HG03439 (cell line): ENCODE data around the gene PLAAT5.
"Not testable (repeated sequence)": the region's sequence is repeated elsewhere in the genome, so short reads cannot be mapped to it uniquely, and the experiment has no call there.

Experiments used
- ATAC-seq: cut with Tn5 transposase; IDR thresholded peaks from one replicate; pipeline ENCODE4 v1.9.1; 2021; ENCODE audit warnings: mild to moderate bottlenecking, moderate library complexity; ENCODE audit not compliant: unreplicated experiment

PLAAT5 gene

GRCh38 chr11:63488789-63489188 is 2.2 kb downstream of the PLAAT5 start:
- ATAC-seq: no peak

DNA sequence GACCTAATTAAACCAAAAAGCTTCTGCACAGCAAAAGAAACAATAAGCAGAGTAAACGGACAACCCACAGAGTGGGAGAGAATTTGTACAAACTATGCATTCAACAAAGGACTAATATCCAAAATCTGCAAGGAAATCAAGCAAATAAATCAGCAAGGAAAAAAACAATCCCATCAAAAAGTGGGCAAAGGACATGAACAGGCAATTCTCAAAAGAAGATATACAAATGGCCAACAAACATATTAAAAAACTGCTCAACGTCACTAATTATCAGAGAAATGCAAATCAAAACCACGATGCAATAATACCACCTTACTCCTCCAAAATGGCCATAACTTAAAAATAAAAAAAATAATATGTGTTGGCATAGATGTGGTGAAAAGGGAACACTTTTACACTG is 5.2 kb downstream of the PLAAT5 start:
- ATAC-seq: no peak

GRCh38 chr11:63480039-63480438 is 10.9 kb downstream of the PLAAT5 start:
- no peak for ATAC-seq

- no peak for ATAC-seq
These were observed 12.1 kb downstream of the PLAAT5 start for GRCh38 chr11:63478896-63479295.

DNA sequence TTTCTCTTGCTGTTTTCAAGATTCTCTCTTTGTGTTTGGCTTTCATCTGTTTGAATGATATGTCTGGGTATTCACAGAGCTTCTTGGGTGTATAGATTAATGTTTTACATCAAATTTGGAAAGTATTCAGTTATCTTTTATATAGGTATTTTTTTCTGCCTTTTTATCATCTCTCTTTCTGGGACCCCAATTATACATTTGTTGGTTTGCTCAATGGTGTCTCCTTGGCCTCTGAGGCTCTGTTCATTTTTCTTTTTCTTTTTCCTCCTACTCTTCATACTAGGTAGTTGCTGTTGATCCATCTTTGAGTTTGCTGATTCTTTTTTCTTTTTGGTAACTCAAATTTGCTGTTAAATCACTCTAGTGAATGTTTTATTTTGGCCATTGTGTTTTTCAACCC is 14.3 kb downstream of the PLAAT5 start:
- no peak for ATAC-seq

DNA sequence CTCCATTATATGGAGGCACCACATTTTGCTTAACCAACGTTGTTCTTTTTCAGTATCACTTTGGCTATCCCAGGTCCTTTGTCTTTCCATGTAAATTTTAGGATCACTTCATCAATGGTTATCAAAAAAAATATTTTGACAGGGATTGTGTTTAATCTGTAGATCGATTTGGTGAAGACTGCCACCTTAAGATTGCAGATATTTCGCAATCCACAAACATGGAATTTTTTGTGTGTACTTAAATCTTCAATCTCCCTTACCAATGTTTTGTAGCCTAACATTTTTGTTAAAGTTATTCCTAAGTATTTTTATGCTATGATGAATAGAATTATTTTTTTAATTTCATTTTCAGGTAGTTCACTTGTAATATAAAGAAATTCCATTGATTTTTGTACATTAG is 18.6 kb downstream of the PLAAT5 start:
- no peak for ATAC-seq

DNA sequence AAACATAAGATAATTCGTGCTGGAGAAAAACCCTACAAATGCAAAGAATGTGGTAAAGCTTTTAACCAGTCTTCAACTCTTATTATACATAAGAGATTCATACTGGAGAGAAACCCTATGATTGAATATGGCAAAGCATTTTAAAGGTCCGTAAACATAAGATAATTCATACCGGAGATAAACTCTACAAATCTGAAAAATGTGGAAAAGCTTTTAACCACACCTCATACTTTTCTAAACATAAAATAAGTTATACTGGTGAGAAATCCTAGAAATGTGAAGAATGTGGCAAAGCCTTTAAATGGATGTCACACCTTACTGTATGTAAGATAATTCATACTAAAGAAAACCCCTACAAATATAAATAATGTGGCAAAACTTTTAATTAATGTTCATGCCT is 20.7 kb downstream of the PLAAT5 start:
- no peak for ATAC-seq

DNA sequence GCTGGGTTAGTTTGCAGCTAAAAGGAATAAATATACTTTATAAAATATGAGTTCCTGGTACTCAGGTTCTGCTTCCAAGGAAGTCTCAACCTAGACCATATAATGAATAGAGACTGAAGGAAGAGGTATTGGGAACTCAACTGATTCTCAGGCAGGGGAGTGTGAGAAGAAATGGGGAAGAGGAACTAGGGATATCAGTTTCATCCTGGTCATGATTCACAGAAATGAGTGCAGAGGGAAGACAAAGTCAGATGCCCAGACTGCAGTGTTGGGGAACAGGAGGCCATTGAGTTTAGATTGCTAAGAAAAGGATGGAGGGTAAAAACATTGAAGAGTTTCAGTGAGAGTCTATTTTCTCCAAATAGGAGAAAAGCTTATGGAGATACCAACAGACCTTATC is 28.8 kb downstream of the PLAAT5 start:
- no peak for ATAC-seq

DNA sequence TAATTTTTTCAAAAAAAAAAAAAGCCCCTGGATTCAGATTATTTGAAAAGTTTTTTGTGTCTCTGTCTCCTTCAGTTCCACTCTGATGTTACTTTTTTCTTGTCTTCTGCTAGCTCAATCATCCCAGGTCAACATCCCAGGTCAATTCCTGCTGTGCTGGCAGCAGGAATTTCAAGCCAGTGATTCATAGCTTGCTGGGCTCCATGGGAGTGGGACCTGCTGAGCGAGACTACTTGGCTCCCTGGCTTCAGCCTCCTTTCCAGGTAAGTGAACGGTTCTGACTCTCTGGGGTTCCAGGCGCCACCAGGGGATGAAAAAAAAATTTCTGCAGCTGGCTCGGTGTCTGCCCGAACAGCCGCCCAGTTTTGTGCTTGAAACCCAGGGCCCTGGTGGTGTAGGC is 31.4 kb downstream of the PLAAT5 start:
- no peak for ATAC-seq

GRCh38 chr11:63448646-63449045 is 42.3 kb downstream of the PLAAT5 start:
- no peak for ATAC-seq

- ATAC-seq: no peak
These were observed 45.2 kb downstream of the PLAAT5 start for GRCh38 chr11:63445720-63446119.

DNA sequence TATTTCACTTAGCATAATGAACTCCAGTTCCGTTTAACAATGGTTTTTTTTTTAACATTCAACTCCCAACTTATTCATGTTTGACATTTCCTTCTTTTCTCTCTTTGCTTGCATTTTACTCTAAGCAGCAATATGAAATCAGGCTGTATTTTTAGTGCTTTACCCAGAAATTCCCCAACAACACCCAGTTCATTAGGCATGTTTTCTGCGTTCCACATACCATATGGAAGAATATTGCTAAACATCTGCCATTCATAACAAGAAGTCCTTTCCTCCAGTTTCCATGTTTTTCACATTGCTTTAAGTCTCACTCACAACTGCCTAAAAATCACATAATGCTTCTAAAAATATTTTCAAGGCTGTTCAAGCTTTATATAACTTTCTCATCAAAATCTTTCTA is 45.8 kb downstream of the PLAAT5 start:
- ATAC-seq: no peak

DNA sequence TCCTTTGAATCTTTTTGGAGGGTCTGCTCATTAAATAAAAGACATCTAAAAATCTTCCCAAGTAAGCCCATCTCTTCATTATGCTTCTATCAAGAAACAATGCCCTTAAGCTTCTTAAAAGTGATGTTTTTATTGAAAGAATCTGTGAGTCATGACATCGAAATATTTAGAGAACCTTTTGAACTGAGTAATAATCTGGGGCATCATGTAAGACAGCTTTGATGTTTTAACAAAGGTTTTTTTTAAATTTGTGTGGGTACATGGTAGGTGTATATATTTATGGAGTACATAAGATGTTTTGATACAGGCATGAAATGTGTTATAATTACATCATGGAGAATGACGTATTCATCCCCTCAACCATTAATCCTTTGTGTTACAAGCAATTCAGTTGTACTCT is 46.8 kb downstream of the PLAAT5 start:
- ATAC-seq: no peak

DNA sequence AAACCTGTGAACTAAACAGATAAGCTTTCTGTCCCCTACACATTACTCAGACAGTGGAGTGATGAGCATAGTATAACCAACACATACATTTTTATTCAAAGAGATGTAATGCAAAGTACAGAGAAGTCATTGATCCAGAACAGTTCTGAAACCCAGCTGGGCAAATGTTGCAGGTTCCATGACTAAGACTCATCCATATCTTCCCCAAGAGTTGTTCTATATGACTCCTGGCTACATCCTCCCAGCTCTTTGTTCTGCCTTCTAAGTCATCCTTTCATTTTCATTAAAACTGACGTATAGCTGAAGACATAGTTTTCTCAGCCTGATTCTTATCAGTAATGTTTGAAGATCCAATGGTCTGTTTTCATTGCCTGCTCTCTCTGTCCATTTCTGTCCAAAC is 47.3 kb downstream of the PLAAT5 start:
- ATAC-seq: no peak

GRCh38 chr11:63435831-63436230 is 55.1 kb downstream of the PLAAT5 start:
- not testable (repeated sequence) for ATAC-seq

DNA sequence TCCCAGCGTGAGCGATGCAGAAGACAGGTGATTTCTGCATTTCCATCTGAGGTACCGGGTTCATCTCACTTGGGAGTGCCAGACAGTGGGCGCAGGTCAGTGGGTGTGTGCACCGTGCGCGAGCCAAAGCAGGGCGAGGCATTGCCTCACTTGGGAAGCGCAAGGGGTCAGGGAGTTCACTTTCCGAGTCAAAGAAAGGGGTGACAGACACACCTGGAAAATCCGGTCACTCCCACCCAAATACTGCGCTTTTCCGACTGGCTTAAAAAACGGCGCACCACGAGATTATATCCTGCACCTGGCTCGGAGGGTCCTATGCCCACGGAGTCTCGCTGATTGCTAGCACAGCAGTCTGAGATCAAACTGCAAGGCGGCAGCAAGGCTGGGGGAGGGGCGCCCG is 55.6 kb downstream of the PLAAT5 start:
- not testable (repeated sequence) for ATAC-seq

GRCh38 chr11:63430731-63431130 is 60.2 kb downstream of the PLAAT5 start:
- ATAC-seq: not testable (repeated sequence)

DNA sequence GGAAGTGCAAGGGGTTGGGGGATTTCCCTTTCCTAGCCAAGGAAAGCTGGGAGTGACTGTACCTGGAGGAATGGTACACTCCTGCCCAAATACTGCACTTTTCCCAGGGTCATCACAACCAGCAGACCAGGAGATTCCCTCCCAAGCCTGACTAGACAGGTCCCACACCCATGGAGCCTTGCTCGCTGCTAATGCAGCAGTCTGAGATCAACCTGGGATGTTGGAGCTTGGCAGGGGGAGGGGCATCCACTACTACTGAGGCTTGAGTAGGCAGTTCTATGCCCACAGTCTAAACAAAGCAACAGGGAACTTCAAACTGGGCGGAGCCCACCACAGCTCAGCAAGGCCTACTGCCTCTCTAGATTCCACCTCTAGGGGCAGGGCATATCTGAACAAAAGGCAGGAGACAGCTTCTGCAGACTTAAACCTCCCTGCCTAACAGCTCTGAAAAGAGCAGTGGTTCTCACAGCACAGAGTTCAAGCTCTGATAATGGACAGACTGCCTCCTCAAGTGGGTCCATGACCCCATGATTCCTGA is 62.9 kb downstream of the PLAAT5 start:
- no peak for ATAC-seq

DNA sequence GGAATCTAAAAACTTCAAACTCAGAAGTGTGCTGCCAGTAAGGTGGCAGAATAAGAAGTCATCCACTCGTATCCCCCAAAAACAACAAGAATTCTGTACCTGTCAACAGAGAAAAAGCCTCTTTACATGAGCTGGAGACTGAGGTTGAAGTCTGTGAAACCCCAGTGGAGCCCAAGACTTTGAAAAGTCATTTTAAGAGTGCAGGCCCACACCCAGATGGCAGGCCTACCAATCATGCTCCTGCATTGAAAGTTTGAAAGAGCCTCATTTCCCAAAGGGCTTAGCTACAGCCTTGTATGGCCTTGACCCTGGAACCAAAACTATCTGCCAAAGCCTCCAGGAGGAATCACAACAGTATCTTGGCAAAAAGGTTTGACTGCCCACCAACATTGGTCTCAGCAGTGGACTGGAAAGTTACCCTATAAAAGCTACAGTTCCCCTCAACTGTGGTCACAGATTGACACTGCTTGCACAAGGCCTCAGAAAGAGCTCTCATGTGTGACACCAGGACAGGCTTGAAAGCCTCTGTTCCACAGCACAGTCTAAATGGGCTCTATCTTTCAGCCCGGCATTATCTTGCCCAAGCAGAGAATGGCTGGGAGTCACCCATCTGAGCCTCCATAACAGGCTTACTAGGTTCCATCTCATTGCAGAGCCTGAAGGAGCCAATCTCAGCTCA is 73.7 kb downstream of the PLAAT5 start:
- no peak for ATAC-seq
